ENCODE results near the gene SORCS2. TPM values are rescaled to one million over a fixed set of nuclear protein-coding genes. Genes with fewer than 3 reads are reported as not detected.
A peak's percentile ranks its signal among the peaks of the same experiment; 100 is the strongest.

SORCS2 gene
- total RNA-seq, 1 experiment from 2014 or later: not detected

DNA sequence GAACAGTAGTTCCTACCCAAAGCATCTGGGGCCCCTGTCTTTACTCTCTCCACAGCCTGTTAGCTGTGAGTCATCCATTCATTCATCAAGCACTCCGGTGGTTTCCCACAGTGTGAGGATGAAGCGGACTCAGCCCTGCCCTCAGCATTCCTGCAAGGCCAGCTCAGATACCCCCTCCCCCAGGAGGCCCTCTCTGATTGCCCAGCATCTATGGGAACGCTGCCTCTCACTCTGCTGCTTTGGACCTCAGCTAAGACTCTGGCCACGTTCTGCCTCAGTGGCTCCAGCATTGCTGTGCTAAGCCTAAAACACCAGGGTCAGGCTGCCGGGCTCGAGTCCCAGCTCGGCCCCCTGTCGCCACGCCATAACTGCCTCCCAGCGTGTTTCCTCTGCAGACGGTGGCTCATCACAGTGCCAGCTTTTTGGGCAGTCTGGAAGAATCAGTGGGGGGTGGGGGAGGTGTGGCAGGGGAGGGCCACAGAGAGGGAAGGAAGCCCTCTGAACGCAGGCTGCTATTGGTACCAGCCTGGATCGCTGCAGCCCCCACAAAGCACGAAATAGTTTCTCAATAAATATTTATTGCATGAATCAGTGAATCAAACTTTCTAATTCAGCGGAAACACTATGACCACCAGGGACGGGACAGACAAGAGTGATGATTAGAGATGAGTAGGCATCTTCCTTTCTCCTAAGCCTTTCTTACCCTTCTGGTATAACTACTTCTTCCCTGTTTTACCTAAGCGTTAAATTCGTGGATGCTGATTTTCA, 74.4 kb downstream of the SORCS2 start:
- Mint-ChIP-seq H3K36me3 (ENCODE audit: insufficient read depth, unreplicated experiment) (no peaks in the 10 kb centered on the region), H3K4me1 (ENCODE audit: insufficient read depth, unreplicated experiment) (peaks cover 6% of the 10 kb centered on the region), H3K4me3 (ENCODE audit: unreplicated experiment) (no peak overlapping the region), H3K27ac (ENCODE audit: low read depth, unreplicated experiment) (no peak overlapping the region), H3K9me3 (ENCODE audit: unreplicated experiment) (no peaks in the 10 kb centered on the region), H3K27me3 (ENCODE audit: insufficient read depth, unreplicated experiment) (peaks cover 11% of the 10 kb centered on the region)
- POLR2A ChIA-PET: interaction anchor here (0.7 kb wide), 2 partner anchors 9 to 21 kb away, joined by 3 to 5 read pairs; no protein-coding TSS in a partner anchor
- intact Hi-C loops (cut with micrococcal nuclease): no loop called here
- DNase-seq (ENCODE audit: unreplicated experiment): peak; percentile 54
- no peak for TF ChIP-seq CTCF (IDR thresholded peaks at IDR 0.05; ENCODE audit: unreplicated experiment)
- CTCF ChIA-PET: interaction anchor here (0.6 kb wide), 1 partner anchor 10 kb away, joined by 3 read pairs; no protein-coding TSS in a partner anchor
- no TSS peak for BruUV-seq (replicated peaks)

GRCh38 chr4:7267829-7268228, 75.5 kb downstream of the SORCS2 start:
- Mint-ChIP-seq H3K36me3 (ENCODE audit: insufficient read depth, unreplicated experiment) (no peaks in the 10 kb centered on the region), H3K4me1 (ENCODE audit: insufficient read depth, unreplicated experiment) (peaks cover 6% of the 10 kb centered on the region), H3K27ac (ENCODE audit: low read depth, unreplicated experiment) (no peak overlapping the region), H3K27me3 (ENCODE audit: insufficient read depth, unreplicated experiment) (peaks cover 15% of the 10 kb centered on the region), H3K9me3 (ENCODE audit: unreplicated experiment) (no peaks in the 10 kb centered on the region), H3K4me3 (ENCODE audit: unreplicated experiment) (no peak overlapping the region)
- ChIA-PET CTCF (no interaction called here), POLR2A (no interaction called here)
- intact Hi-C loops (cut with micrococcal nuclease): no loop called here
- BruUV-seq (replicated peaks): no TSS peak
- TF ChIP-seq CTCF (IDR thresholded peaks at IDR 0.05; ENCODE audit: unreplicated experiment): no peak
- DNase-seq (ENCODE audit: unreplicated experiment): no peak

DNA sequence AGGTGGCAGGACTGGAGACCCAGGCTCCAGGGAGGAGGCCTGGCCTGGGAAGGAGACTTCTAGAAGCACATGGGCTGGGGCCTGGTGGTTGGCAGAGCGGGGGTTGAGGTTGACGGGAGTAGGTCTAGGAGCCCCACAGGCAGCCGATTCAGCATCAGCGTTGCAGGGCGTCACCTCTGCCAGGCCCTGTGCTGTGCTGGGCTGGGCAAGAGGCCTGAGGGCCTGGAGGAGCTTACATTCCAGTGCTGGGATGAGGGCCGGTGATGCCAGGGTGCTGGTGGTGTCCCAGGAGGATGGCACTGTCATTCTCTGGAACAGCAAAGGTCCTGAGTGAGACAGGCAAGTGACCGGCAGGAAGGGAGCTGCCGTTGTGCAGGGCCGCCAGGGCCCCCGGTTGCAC, 76.6 kb downstream of the SORCS2 start:
- ChIA-PET POLR2A (no interaction called here), CTCF (interaction anchor here (0.6 kb wide), 1 partner anchor 29 kb away, joined by 3 read pairs; no protein-coding TSS in a partner anchor)
- BruUV-seq (replicated peaks): no TSS peak
- Mint-ChIP-seq H3K27ac (ENCODE audit: low read depth, unreplicated experiment) (no peak overlapping the region), H3K36me3 (ENCODE audit: insufficient read depth, unreplicated experiment) (no peaks in the 10 kb centered on the region), H3K27me3 (ENCODE audit: insufficient read depth, unreplicated experiment) (peaks cover 23% of the 10 kb centered on the region), H3K9me3 (ENCODE audit: unreplicated experiment) (no peaks in the 10 kb centered on the region), H3K4me1 (ENCODE audit: insufficient read depth, unreplicated experiment) (peaks cover 6% of the 10 kb centered on the region), H3K4me3 (ENCODE audit: unreplicated experiment) (no peak overlapping the region)
- no peak for TF ChIP-seq CTCF (IDR thresholded peaks at IDR 0.05; ENCODE audit: unreplicated experiment)
- intact Hi-C loops (cut with micrococcal nuclease): no loop called here
- no peak for DNase-seq (ENCODE audit: unreplicated experiment)

DNA sequence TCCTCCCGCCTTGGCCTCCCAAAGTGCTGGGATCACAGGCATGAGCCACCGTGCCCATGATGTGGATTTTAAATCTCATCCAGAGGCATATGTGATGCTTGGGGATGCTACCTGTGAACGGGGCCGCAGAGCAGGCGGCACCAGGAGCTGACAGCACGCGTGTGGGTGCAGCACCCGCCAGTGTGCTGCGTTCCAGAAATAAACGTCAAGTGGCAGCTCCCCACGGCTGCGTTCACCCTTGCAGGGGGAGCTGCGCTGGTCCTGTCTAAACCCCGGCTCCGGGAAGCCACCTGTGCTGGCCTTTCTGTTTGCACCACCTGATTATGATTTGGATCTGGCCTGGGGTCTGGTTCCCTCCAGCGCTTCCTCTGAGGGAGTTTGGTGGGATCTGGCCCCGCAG, 77.8 kb downstream of the SORCS2 start:
- H3K4me1 Mint-ChIP-seq (ENCODE audit: insufficient read depth, unreplicated experiment): peaks cover 6% of the 10 kb centered on the region
- no peak overlapping the region for H3K27ac Mint-ChIP-seq (ENCODE audit: low read depth, unreplicated experiment)
- peaks cover 23% of the 10 kb centered on the region for H3K27me3 Mint-ChIP-seq (ENCODE audit: insufficient read depth, unreplicated experiment)
- no peaks in the 10 kb centered on the region for H3K9me3 Mint-ChIP-seq (ENCODE audit: unreplicated experiment)
- POLR2A ChIA-PET: no interaction called here
- BruUV-seq (replicated peaks): no TSS peak
- H3K4me3 Mint-ChIP-seq (ENCODE audit: unreplicated experiment): no peak overlapping the region
- intact Hi-C loops (cut with micrococcal nuclease): no loop called here
- DNase-seq (ENCODE audit: unreplicated experiment): no peak
- CTCF ChIA-PET: interaction anchor here (1.0 kb wide), 1 partner anchor 9 kb away, joined by 3 read pairs; no protein-coding TSS in a partner anchor
- no peaks in the 10 kb centered on the region for H3K36me3 Mint-ChIP-seq (ENCODE audit: insufficient read depth, unreplicated experiment)
- no peak for TF ChIP-seq CTCF (IDR thresholded peaks at IDR 0.05; ENCODE audit: unreplicated experiment)

Measured in MCF 10A (cell line).